IMR-90 (cell line): ENCODE data around the gene BACE1-AS. TPM values are rescaled to one million over a fixed set of nuclear protein-coding genes. Genes with fewer than 3 reads are reported as not detected.
A peak's percentile ranks its signal among the peaks of the same experiment; 100 is the strongest.

Source experiments
- ATAC-seq: fragments of 200-7000 bp; cut with Tn5 transposase; 2 replicates; pipeline ENCODE4 v1.9.1; 2020; ENCODE audit warnings: low read depth, mild to moderate bottlenecking, moderate library complexity
- BruUV-seq: library from RNA; stranded (reverse); fragments of 400-500 nt; replicated peaks from 2 replicates; lab custom pipeline; 2021; lab: Mats Ljungman, UMichigan
- CTCF ChIA-PET: fragments of 300-600 bp; formaldehyde crosslinking; extraction: SDS; loops from one replicate; lab custom pipeline; 2021; ENCODE audit warnings: antibody characterized with exemption; lab: Yijun Ruan, JAX
- POLR2A ChIA-PET: fragments of 300-600 bp; sonication (Branson Sonifier 250); formaldehyde crosslinking; loops from one replicate; lab custom pipeline; 2022; ENCODE audit warnings: antibody characterized with exemption; ENCODE audit not compliant: unreplicated experiment; lab: Charles Lee
- DNase-seq: peaks from one replicate; pipeline ENCODE4 v3.0.0; 2013
- H2AFZ ChIP-seq: replicated peaks from 2 replicates; pipeline ENCODE3; 2013; ENCODE audit warnings: low read length, mild to moderate bottlenecking; ENCODE audit not compliant: poor library complexity
- H2AK5ac ChIP-seq: 2 replicates; pipeline ENCODE4 v1.6.1; 2013; ENCODE audit warnings: low read depth, low read length, inconsistent platforms
- H2AK9ac ChIP-seq: replicated peaks from 2 replicates; pipeline ENCODE3; 2013; ENCODE audit warnings: mild to moderate bottlenecking, low read depth, low read length, moderate library complexity; ENCODE audit not compliant: poor library complexity
- H2BK120ac ChIP-seq: 2 replicates; pipeline ENCODE4 v1.6.1; 2013; ENCODE audit warnings: low read depth, low read length, inconsistent platforms
- H2BK15ac ChIP-seq: 3 replicates; pipeline ENCODE4 v1.6.1; 2013; ENCODE audit warnings: low read depth, low read length, inconsistent platforms
- H2BK20ac ChIP-seq: 2 replicates; pipeline ENCODE4 v1.6.1; 2013; ENCODE audit warnings: low read depth, mild to moderate bottlenecking, inconsistent platforms, low read length, moderate library complexity
- H2BK5ac ChIP-seq: 2 replicates; pipeline ENCODE4 v1.6.1; 2013; ENCODE audit warnings: mild to moderate bottlenecking, low read depth, low read length, inconsistent platforms; ENCODE audit not compliant: poor library complexity, severe bottlenecking
- H3K14ac ChIP-seq: replicated peaks from 2 replicates; pipeline ENCODE4 v1.6.1; 2013; ENCODE audit warnings: low read depth, low read length, inconsistent platforms
- H3K18ac ChIP-seq: 2 replicates; pipeline ENCODE4 v1.6.1; 2013; ENCODE audit warnings: low read depth, low read length, control low read depth
- H3K23ac ChIP-seq: 2 replicates; pipeline ENCODE4 v1.6.1; 2013; ENCODE audit warnings: low read depth, low read length, inconsistent platforms
- H3K27ac ChIP-seq: 2 replicates; pipeline ENCODE4 v1.5.1; 2013; ENCODE audit warnings: mild to moderate bottlenecking, control low read depth, low read length; ENCODE audit not compliant: insufficient read depth
- H3K27me3 ChIP-seq: 2 replicates; pipeline ENCODE4 v1.6.1; 2013; ENCODE audit warnings: low read length; ENCODE audit not compliant: control insufficient read depth, insufficient read depth
- H3K36me3 ChIP-seq: 2 replicates; pipeline ENCODE4 v1.6.1; 2013; ENCODE audit warnings: low read length, mixed read lengths; ENCODE audit not compliant: control insufficient read depth, insufficient read depth
- H3K4ac ChIP-seq: 2 replicates; pipeline ENCODE4 v1.6.1; 2013; ENCODE audit warnings: low read depth, low read length, inconsistent platforms
- H3K4me1 ChIP-seq: 2 replicates; pipeline ENCODE4 v1.6.1; 2013; ENCODE audit warnings: low read length, mixed read lengths; ENCODE audit not compliant: control insufficient read depth, insufficient read depth
- H3K4me2 ChIP-seq: 2 replicates; pipeline ENCODE4 v1.6.1; 2013; ENCODE audit warnings: low read depth, mild to moderate bottlenecking, control low read depth, low read length, moderate library complexity
- H3K4me3 ChIP-seq: 2 replicates; pipeline ENCODE4 v1.5.1; 2013; ENCODE audit warnings: low read depth, mild to moderate bottlenecking, control low read depth, low read length, moderate library complexity; ENCODE audit not compliant: insufficient read depth
- H3K56ac ChIP-seq: 2 replicates; pipeline ENCODE4 v1.6.1; 2013; ENCODE audit warnings: low read length, inconsistent platforms; ENCODE audit not compliant: insufficient read depth; ENCODE audit errors: extremely low read depth
- H3K79me1 ChIP-seq, 2 experiments: 2 replicates each; pipeline ENCODE4 v1.6.1; 2013; ENCODE audit warnings: low read length in 2 of 2, inconsistent platforms in 1 of 2, low read depth in 1 of 2
- H3K9ac ChIP-seq: 2 replicates; pipeline ENCODE4 v1.6.1; 2013; ENCODE audit warnings: low read depth, low read length, control low read depth
- H3K9me1 ChIP-seq: 2 replicates; pipeline ENCODE4 v1.6.1; 2013; ENCODE audit warnings: low read length, inconsistent platforms; ENCODE audit not compliant: insufficient read depth
- H3K9me3 ChIP-seq: 2 replicates; pipeline ENCODE4 v1.6.1; 2013; ENCODE audit warnings: low read length; ENCODE audit not compliant: control insufficient read depth, insufficient read depth
- H4K20me1 ChIP-seq: 2 replicates; pipeline ENCODE4 v1.6.1; 2013; ENCODE audit warnings: low read length, inconsistent platforms; ENCODE audit not compliant: insufficient read depth
- H4K5ac ChIP-seq: 2 replicates; pipeline ENCODE4 v1.6.1; 2013; ENCODE audit warnings: mild to moderate bottlenecking, low read depth, low read length, control low read depth
- H4K8ac ChIP-seq, 2 experiments: 2 replicates each; pipeline ENCODE4 v1.6.1; 2013; ENCODE audit warnings: low read depth in 2 of 2, low read length in 2 of 2, control low read depth in 1 of 2, inconsistent platforms in 1 of 2
- H4K91ac ChIP-seq: 2 replicates; pipeline ENCODE4 v1.6.1; 2013; ENCODE audit warnings: low read depth, low read length, inconsistent platforms; ENCODE audit not compliant: insufficient read depth
- BHLHE40 ChIP-seq: fragments of 150-350 bp; IDR thresholded peaks from 2 replicates; pipeline ENCODE4 v1.6.1; 2016; ENCODE audit warnings: mild to moderate bottlenecking, low read depth, low read length
- CHD1 ChIP-seq: IDR thresholded peaks from 2 replicates; pipeline ENCODE4 v1.6.1; 2012; ENCODE audit warnings: low read depth, low read length, improper control_type of control experiment
- FOS ChIP-seq: fragments of 150-350 bp; IDR thresholded peaks from 2 replicates; pipeline ENCODE4 v1.6.1; 2016; ENCODE audit warnings: low read depth, low read length
- MAFK ChIP-seq: IDR thresholded peaks from 2 replicates; pipeline ENCODE4 v1.6.1; 2012; ENCODE audit warnings: low read depth, low read length, improper control_type of control experiment
- MAZ ChIP-seq: IDR thresholded peaks from 2 replicates; pipeline ENCODE4 v1.6.1; 2012; ENCODE audit warnings: low read depth, mild to moderate bottlenecking, low read length, improper control_type of control experiment, moderate library complexity, borderline replicate concordance
- MXI1 ChIP-seq: IDR thresholded peaks from 2 replicates; pipeline ENCODE4 v1.6.1; 2012; ENCODE audit warnings: low read depth, mild to moderate bottlenecking, low read length, moderate library complexity, borderline replicate concordance
- RAD21 ChIP-seq: IDR thresholded peaks from 2 replicates; pipeline ENCODE4 v1.6.1; 2012; ENCODE audit warnings: low read length, improper control_type of control experiment
- RCOR1 ChIP-seq: IDR thresholded peaks from 2 replicates; pipeline ENCODE4 v1.6.1; 2012; ENCODE audit warnings: mild to moderate bottlenecking, low read length, improper control_type of control experiment; ENCODE audit not compliant: insufficient replicate concordance
- SMC3 ChIP-seq: fragments of 150-350 bp; IDR thresholded peaks from 2 replicates; pipeline ENCODE4 v1.6.1; 2016; ENCODE audit warnings: low read depth, mild to moderate bottlenecking, antibody characterized with exemption, low read length, moderate library complexity
- WGBS, 2 experiments: methylation state at CpG; one replicate each; pipeline versions ENCODE4 v1.1.5 to v1.1.7; 2013; ENCODE audit warnings: missing lambda C conversion rate in 2 of 2; ENCODE audit not compliant: insufficient read length in 1 of 2; ENCODE audit errors: extremely low coverage in 2 of 2; 5-methylcytosine and 5-hydroxymethylcytosine counted together
- dilution Hi-C: fragments of 300-500 bp; cut with HindIII; formaldehyde crosslinking; loops from one replicate; pipeline ENCODE4 v1.14.3; 2018; ENCODE audit warnings: low sequenced_read_pairs; ENCODE audit not compliant: unreplicated experiment
- in situ Hi-C: fragments of 300-500 bp; cut with MboI; formaldehyde crosslinking; loops from 3 replicates; pipeline ENCODE4 v1.14.3; 2019; ENCODE audit warnings: low sequenced_read_pairs, inconsistent platforms, mixed read lengths
- intact Hi-C: fragments of 100-400 bp; cut with micrococcal nuclease; formaldehyde crosslinking; loops from 2 replicates; pipeline ENCODE4 v1.10.0; 2022
- polyA plus RNA-seq, 3 experiments: library from polyadenylated mRNA; depleted of rRNA; stranded (reverse); fragments of >200 nt; gene quantifications; 2 replicates each; pipeline ENCODE4 v1.2.3, GENCODE V29; 2012; ENCODE audit warnings: low replicate concordance in 1 of 3
- total RNA-seq: library from RNA; depleted of rRNA; stranded (reverse); fragments of >200 nt; gene quantifications from 2 replicates; pipeline ENCODE4 v1.2.3, GENCODE V29; 2012
- TF ChIP-seq, protein P1 (sequence below): conservative IDR thresholded peaks from 2 replicates; pipeline ENCODE4 v1.5.1; 2012; ENCODE audit warnings: mild to moderate bottlenecking, low read depth, low read length, improper control_type of control experiment
- TF ChIP-seq, protein P2 (sequence below): fragments of 150-350 bp; IDR thresholded peaks from 2 replicates; pipeline ENCODE4 v1.6.1; 2016; ENCODE audit warnings: low read depth, mild to moderate bottlenecking, low read length, moderate library complexity, borderline replicate concordance

The BACE1-AS gene
- total and polyA plus RNA-seq, 2 of the 4 experiments (the other 2 are of a cell fraction): 2.7 to 2.9 TPM

- Histone ChIP-seq H3K4ac (peak within 1 kb of the TSS; percentile 81), H2BK20ac (0 out of 2 replicates have a peak within 1 kb of the TSS, but pooled peaks have one; percentile 31), H3K9me3 (no peaks in the 10 kb centered on the region), H3K27ac (peak within 1 kb of the TSS; percentile 73), H3K79me1 (peaks cover 22 to 40% of the 10 kb centered on the region in 2 experiments), H3K36me3 (no peaks in the 10 kb centered on the region), H3K4me1 (peaks cover 11% of the 10 kb centered on the region), H2AK9ac (peak within 1 kb of the TSS; percentile 98), H2BK5ac (peak within 1 kb of the TSS; percentile 21), H3K23ac (peak within 1 kb of the TSS; percentile 55), H3K9me1 (peaks cover 9% of the 10 kb centered on the region; the same call in 1 of the 2 replicates), H2AFZ (peak within 1 kb of the TSS; percentile 91), H3K14ac (peak within 1 kb of the TSS; percentile 64), H3K27me3 (no peaks in the 10 kb centered on the region), H4K8ac (peak within 1 kb of the TSS; percentile 81 to 88), H3K4me2 (peak within 1 kb of the TSS; percentile 99), H4K5ac (peak within 1 kb of the TSS; percentile 62), H3K4me3 (peak within 1 kb of the TSS; percentile 56), H3K18ac (no peak within 1 kb of the TSS), H4K20me1 (peaks cover 12% of the 10 kb centered on the region), H2BK120ac (peak within 1 kb of the TSS; percentile 48), H4K91ac (peak within 1 kb of the TSS; percentile 24), H3K9ac (peak within 1 kb of the TSS; percentile 91), H2BK15ac (0 out of 3 replicates have a peak within 1 kb of the TSS, but pooled peaks have one; percentile 49), H3K56ac (peak within 1 kb of the TSS; percentile 60), H2AK5ac (peak within 1 kb of the TSS; percentile 87)
- TF ChIP-seq MAZ (peak; percentile 18; the same call in 1 of the 2 replicates), RAD21 (peak; percentile 61), BHLHE40 (no peak), FOS (no peak), MXI1 (peak; percentile 59; the same call in 1 of the 2 replicates), MAFK (no peak), RCOR1 (no peak), SMC3 (peak; percentile 44), CHD1 (no peak)
- TF ChIP-seq, protein P1, sequence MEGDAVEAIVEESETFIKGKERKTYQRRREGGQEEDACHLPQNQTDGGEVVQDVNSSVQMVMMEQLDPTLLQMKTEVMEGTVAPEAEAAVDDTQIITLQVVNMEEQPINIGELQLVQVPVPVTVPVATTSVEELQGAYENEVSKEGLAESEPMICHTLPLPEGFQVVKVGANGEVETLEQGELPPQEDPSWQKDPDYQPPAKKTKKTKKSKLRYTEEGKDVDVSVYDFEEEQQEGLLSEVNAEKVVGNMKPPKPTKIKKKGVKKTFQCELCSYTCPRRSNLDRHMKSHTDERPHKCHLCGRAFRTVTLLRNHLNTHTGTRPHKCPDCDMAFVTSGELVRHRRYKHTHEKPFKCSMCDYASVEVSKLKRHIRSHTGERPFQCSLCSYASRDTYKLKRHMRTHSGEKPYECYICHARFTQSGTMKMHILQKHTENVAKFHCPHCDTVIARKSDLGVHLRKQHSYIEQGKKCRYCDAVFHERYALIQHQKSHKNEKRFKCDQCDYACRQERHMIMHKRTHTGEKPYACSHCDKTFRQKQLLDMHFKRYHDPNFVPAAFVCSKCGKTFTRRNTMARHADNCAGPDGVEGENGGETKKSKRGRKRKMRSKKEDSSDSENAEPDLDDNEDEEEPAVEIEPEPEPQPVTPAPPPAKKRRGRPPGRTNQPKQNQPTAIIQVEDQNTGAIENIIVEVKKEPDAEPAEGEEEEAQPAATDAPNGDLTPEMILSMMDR: peak; percentile 58
- TF ChIP-seq, protein P2, sequence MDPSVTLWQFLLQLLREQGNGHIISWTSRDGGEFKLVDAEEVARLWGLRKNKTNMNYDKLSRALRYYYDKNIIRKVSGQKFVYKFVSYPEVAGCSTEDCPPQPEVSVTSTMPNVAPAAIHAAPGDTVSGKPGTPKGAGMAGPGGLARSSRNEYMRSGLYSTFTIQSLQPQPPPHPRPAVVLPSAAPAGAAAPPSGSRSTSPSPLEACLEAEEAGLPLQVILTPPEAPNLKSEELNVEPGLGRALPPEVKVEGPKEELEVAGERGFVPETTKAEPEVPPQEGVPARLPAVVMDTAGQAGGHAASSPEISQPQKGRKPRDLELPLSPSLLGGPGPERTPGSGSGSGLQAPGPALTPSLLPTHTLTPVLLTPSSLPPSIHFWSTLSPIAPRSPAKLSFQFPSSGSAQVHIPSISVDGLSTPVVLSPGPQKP: no peak
- 0% methylated on average over 11 of the region's 29 CpGs; no CpG with 5 or more reads in 1 of the 2 experiments for WGBS, 2 experiments
- in situ Hi-C loops (loop anchor here (5.0 kb wide), 1 partner anchor 79 kb away; no protein-coding TSS in a partner anchor), intact Hi-C loops (loop anchor here (1.0 kb wide), 2 partner anchors 77 to 84 kb away; partner anchors contain the start of genes PCSK7 and RNF214), dilution Hi-C loops (no loop called here)
- DNase-seq: peak; percentile 80
- no TSS peak for BruUV-seq
- POLR2A ChIA-PET: no interaction called here
- CTCF ChIA-PET: interaction anchor here (0.6 to 1.0 kb wide), 4 partner anchors 10 to 43 kb away, joined by 3 read pairs; partner anchors contain the start of gene CEP164
- ATAC-seq: peak; percentile 94
Measured at GRCh38 chr11:117316197-117316961, 25.2 kb downstream of the BACE1-AS start, which contains the start of gene BACE1. Gene BACE1 (minus strand): TSS chr11:117316256. CDS start chr11:117315795, 461 bp downstream.
